ENCODE data around the gene APOF. TPM values are rescaled to one million over a fixed set of nuclear protein-coding genes. Genes with fewer than 3 reads are reported as not detected.
A peak's percentile ranks its signal among the peaks of the same experiment; 100 is the strongest.

Gene APOF
- total and polyA plus RNA-seq, 9 of the 15 experiments (the other 6 are each of a cell fraction or from before 2014, with no cell fraction given): 0.09 to 0.15 (median 0.12) TPM; not detected in 5

DNA sequence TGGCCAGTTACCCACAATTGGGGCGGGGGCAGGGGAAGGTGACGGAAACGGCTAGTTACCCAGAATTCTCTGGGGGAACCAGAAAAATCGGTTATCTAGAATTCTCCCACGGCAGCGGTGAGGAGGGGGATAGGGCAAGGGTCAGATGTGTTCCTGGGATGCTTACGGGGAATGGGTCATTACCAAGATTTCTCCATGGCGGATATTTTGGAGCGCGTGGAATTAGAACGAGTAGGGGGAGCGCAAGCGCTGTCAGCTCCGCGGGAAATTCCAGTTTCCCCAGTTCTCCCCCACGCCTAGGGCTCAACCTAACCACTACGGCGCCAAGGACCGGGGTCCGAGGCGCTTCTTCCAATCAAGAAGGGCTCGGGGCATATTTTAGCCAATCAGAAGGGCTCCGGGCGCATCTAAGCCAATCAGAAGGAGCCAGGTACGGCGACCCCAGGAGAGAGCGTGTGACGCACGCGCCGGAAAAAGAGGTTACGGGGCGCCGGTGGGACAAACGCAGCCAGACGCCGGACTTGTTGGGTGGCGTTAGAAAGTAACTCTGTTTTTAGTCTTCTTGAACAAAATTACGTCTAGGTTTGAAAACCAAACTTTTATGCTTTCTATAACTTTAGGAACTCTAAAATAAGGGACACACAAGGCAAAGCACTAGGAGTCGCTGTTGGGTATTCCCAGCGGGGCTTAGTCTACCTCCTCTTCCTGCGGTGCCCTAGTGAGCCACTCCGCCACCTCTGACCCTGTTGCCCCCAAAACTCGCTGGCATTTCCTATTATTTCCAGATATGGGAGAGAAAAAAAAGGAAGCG lies 28.8 kb downstream of the APOF start, which contains the start of gene PAN2 (continued):
- TF ChIP-seq, protein P1, sequence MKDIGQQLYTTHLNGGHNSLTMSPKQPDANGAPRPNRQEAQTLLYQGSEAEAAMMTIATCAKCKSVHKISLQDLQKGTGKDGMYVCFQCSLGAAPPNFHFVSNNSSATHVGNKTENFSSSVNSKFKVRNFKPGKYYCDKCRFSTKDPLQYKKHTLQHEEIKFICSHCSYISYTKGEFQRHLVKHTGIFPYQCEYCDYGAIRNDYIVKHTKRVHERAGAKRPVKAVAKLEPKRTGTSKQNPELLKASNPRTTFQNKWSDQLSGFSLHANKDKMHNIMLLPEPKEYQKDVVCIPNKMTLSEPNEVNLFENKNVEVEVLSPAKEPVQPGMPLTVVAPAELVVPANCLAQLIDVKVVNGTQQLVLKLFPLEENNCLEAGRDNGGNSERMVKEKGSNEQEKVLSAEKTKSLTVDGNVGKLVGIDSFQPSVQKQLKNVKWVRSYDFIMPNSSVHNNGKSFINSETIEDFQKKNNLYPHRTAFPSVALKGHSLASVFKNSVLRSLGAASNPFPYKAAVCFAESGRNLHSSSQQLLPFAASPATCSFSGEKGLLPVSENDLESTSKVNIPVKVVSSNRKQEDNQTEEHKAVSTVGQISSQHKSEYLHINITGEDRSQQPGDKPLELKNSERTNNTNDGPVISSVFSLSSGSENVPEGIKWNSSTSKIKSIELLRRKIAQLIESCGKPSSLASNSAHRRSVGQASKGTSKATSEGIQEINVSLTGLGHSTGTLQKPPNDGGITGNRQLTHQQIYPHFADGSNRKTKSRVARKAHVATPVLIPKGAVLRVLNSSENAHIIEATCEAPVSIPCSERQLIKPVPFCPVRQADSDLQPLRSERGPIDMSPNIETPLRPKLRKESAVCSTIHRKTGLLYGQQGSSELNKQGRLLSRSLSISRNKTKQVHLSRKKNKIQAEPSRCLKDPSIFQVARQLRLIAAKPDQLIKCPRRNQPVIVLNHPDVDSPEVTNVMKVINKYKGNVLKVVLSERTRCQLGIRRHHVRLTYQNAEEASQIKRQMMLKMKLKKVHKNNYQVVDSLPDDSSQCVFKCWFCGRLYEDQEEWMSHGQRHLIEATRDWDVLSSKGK (CRISPR knock-in tag; IDR thresholded peaks at IDR 0.05): no peak
- TF ChIP-seq, protein P2, sequence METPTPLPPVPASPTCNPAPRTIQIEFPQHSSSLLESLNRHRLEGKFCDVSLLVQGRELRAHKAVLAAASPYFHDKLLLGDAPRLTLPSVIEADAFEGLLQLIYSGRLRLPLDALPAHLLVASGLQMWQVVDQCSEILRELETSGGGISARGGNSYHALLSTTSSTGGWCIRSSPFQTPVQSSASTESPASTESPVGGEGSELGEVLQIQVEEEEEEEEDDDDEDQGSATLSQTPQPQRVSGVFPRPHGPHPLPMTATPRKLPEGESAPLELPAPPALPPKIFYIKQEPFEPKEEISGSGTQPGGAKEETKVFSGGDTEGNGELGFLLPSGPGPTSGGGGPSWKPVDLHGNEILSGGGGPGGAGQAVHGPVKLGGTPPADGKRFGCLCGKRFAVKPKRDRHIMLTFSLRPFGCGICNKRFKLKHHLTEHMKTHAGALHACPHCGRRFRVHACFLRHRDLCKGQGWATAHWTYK (CRISPR knock-in tag; IDR thresholded peaks at IDR 0.05): no peak; the same call in 1 of the 2 replicates
- no peak for TF ChIP-seq SIRT6 (IDR thresholded peaks at IDR 0.05; ENCODE audit: low read depth, low read length)
- no peak; the same call in 1 of the 2 replicates for TF ChIP-seq CHCHD3 (CRISPR knock-in tag; IDR thresholded peaks at IDR 0.05)
- TF ChIP-seq, protein P3, sequence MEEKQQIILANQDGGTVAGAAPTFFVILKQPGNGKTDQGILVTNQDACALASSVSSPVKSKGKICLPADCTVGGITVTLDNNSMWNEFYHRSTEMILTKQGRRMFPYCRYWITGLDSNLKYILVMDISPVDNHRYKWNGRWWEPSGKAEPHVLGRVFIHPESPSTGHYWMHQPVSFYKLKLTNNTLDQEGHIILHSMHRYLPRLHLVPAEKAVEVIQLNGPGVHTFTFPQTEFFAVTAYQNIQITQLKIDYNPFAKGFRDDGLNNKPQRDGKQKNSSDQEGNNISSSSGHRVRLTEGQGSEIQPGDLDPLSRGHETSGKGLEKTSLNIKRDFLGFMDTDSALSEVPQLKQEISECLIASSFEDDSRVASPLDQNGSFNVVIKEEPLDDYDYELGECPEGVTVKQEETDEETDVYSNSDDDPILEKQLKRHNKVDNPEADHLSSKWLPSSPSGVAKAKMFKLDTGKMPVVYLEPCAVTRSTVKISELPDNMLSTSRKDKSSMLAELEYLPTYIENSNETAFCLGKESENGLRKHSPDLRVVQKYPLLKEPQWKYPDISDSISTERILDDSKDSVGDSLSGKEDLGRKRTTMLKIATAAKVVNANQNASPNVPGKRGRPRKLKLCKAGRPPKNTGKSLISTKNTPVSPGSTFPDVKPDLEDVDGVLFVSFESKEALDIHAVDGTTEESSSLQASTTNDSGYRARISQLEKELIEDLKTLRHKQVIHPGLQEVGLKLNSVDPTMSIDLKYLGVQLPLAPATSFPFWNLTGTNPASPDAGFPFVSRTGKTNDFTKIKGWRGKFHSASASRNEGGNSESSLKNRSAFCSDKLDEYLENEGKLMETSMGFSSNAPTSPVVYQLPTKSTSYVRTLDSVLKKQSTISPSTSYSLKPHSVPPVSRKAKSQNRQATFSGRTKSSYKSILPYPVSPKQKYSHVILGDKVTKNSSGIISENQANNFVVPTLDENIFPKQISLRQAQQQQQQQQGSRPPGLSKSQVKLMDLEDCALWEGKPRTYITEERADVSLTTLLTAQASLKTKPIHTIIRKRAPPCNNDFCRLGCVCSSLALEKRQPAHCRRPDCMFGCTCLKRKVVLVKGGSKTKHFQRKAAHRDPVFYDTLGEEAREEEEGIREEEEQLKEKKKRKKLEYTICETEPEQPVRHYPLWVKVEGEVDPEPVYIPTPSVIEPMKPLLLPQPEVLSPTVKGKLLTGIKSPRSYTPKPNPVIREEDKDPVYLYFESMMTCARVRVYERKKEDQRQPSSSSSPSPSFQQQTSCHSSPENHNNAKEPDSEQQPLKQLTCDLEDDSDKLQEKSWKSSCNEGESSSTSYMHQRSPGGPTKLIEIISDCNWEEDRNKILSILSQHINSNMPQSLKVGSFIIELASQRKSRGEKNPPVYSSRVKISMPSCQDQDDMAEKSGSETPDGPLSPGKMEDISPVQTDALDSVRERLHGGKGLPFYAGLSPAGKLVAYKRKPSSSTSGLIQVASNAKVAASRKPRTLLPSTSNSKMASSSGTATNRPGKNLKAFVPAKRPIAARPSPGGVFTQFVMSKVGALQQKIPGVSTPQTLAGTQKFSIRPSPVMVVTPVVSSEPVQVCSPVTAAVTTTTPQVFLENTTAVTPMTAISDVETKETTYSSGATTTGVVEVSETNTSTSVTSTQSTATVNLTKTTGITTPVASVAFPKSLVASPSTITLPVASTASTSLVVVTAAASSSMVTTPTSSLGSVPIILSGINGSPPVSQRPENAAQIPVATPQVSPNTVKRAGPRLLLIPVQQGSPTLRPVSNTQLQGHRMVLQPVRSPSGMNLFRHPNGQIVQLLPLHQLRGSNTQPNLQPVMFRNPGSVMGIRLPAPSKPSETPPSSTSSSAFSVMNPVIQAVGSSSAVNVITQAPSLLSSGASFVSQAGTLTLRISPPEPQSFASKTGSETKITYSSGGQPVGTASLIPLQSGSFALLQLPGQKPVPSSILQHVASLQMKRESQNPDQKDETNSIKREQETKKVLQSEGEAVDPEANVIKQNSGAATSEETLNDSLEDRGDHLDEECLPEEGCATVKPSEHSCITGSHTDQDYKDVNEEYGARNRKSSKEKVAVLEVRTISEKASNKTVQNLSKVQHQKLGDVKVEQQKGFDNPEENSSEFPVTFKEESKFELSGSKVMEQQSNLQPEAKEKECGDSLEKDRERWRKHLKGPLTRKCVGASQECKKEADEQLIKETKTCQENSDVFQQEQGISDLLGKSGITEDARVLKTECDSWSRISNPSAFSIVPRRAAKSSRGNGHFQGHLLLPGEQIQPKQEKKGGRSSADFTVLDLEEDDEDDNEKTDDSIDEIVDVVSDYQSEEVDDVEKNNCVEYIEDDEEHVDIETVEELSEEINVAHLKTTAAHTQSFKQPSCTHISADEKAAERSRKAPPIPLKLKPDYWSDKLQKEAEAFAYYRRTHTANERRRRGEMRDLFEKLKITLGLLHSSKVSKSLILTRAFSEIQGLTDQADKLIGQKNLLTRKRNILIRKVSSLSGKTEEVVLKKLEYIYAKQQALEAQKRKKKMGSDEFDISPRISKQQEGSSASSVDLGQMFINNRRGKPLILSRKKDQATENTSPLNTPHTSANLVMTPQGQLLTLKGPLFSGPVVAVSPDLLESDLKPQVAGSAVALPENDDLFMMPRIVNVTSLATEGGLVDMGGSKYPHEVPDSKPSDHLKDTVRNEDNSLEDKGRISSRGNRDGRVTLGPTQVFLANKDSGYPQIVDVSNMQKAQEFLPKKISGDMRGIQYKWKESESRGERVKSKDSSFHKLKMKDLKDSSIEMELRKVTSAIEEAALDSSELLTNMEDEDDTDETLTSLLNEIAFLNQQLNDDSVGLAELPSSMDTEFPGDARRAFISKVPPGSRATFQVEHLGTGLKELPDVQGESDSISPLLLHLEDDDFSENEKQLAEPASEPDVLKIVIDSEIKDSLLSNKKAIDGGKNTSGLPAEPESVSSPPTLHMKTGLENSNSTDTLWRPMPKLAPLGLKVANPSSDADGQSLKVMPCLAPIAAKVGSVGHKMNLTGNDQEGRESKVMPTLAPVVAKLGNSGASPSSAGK (IDR thresholded peaks at IDR 0.05): peak; percentile 92

All from K562 (cell line).